IPS-15b (cell line): Measurements from ENCODE around the gene WDR86.

Experiments used
- H3K27me3 ChIP-seq: one replicate; pipeline ENCODE4 v1.6.1; 2013; ENCODE audit warnings: low read length; ENCODE audit not compliant: control insufficient read depth, insufficient read depth
- H3K36me3 ChIP-seq: one replicate; pipeline ENCODE4 v1.6.1; 2013; ENCODE audit warnings: low read length; ENCODE audit not compliant: control insufficient read depth, insufficient read depth
- H3K4me1 ChIP-seq: one replicate; pipeline ENCODE4 v1.6.1; 2013; ENCODE audit warnings: mild to moderate bottlenecking, low read length; ENCODE audit not compliant: control insufficient read depth, insufficient read depth
- H3K4me3 ChIP-seq: one replicate; pipeline ENCODE4 v1.5.1; 2013; ENCODE audit warnings: low read depth, low read length
- H3K9ac ChIP-seq: one replicate; pipeline ENCODE4 v1.6.1; 2013; ENCODE audit warnings: low read depth, mild to moderate bottlenecking, low read length
- H3K9me3 ChIP-seq: one replicate; pipeline ENCODE4 v1.6.1; 2013; ENCODE audit warnings: mild to moderate bottlenecking, low read length; ENCODE audit not compliant: control insufficient read depth, insufficient read depth

The WDR86 gene

DNA sequence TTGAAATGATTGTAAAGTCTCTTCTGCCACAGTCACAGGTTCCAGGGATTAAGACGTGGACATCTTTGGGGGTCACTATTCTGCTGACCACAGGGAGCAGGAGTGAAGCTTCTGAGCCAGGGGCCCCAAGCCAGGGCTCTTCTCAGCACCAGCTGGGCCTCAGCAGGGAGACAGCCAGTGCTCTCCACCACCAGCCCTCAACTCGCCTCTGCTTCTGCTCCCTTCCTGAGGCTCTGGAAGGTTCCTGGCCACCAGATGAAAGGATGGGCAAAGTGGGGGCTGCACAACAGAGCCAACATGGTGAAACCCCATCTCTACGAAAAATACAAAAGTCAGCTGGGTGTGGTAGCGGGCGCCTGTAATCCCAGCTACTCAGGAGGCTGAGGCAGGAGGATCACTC is 41.3 kb upstream of the WDR86 start:
- no peaks in the 10 kb centered on the region for H3K9me3 ChIP-seq
- peaks cover 3% of the 10 kb centered on the region for H3K27me3 ChIP-seq
- no peak overlapping the region for H3K9ac ChIP-seq
- H3K4me1 ChIP-seq: no peaks in the 10 kb centered on the region
- H3K36me3 ChIP-seq: no peaks in the 10 kb centered on the region
- H3K4me3 ChIP-seq: no peak overlapping the region

DNA sequence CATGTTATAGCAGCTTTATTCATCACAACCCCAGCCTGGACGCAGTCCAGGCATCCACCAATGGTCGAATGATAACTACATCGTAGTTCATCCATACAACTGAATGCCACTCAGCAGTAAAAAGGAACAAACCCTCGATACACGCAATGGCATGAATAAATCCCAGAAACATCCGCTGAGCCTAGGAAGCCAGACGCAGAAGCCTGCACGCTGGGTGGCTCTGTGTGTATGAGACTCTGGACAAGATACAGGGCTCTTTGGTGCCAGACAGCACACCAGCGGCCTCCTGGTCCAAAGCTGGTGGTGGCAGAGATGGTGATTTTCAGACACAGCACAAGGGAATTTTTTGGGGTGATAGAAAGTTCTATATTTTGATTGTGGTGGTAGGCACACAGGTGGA is 40.2 kb upstream of the WDR86 start:
- Histone ChIP-seq H3K4me3 (no peak overlapping the region), H3K27me3 (peaks cover 3% of the 10 kb centered on the region), H3K36me3 (no peaks in the 10 kb centered on the region), H3K9me3 (no peaks in the 10 kb centered on the region), H3K9ac (no peak overlapping the region), H3K4me1 (no peaks in the 10 kb centered on the region)

DNA sequence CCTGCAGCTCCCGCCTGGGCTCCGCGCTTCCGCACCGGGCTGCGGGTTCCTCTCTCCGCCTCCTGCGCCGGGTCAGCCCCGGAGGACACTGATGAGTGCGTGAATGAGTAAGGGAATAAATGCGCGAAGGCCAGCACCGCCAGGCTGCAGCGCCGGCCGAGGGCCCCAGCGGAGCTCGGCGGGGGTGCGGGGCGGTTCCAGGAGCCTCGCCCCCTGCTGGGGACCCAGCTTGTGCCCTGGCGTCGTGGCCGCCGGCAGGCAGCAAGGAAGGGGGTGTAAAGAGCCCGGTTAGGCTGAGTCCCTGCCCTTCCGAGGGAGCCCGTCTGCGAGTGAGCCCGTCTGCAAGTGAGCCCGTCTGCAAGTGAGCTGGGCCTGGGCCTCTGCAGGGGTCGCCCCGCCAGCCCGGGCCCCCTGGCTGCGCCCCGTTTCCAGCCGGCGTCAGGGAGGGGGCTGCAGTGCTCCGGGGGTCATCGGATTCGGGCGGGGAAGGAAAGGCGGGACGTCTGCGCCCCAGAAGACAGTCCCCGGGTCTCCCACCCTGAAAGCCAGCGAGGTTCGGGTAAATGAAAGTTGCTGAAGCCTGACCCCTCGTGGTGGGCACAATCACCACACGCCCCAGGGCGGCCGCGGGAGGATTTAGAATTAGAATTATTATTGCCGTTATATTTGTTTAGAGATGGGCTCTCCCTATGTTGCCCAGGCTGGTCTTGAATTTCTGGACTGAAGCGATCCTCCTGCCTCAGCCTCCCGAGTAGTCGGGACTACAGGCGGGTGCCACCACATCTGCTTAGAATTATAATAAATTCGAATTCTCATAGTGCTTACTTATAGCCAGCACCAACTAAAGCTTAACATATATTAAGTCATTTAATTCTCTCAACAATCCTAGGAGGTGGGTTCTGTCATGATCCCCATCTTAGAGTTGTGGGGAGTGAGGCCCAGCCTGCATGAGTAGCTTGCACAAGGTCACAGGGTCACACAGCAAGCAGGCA is 38.7 kb upstream of the WDR86 start:
- Histone ChIP-seq H3K27me3 (peaks cover 3% of the 10 kb centered on the region), H3K36me3 (no peaks in the 10 kb centered on the region), H3K9ac (no peak overlapping the region), H3K4me1 (no peaks in the 10 kb centered on the region), H3K4me3 (peak overlapping the region; percentile 54), H3K9me3 (no peaks in the 10 kb centered on the region)

DNA sequence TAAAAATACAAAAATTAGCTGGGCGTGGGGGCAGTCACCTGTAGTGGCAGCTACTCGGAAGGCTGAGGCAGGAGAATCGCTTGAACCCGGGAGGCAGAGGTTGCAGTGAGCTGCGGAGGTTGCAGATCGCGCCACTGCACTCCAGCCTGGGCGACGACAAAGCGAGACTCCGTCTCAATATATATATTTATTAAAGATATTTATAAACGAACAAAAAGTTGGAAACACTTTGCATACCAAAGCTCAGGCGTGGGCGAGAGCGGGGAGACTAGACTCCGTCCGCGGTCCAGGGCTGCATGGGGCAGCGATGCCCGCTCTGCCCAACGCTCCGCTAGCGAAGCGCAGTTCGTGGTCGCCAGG is 38.0 kb upstream of the WDR86 start:
- no peaks in the 10 kb centered on the region for H3K36me3 ChIP-seq
- peaks cover 5% of the 10 kb centered on the region for H3K27me3 ChIP-seq
- no peaks in the 10 kb centered on the region for H3K9me3 ChIP-seq
- no peak overlapping the region for H3K9ac ChIP-seq
- no peaks in the 10 kb centered on the region for H3K4me1 ChIP-seq
- peak overlapping the region; percentile 54 for H3K4me3 ChIP-seq

DNA sequence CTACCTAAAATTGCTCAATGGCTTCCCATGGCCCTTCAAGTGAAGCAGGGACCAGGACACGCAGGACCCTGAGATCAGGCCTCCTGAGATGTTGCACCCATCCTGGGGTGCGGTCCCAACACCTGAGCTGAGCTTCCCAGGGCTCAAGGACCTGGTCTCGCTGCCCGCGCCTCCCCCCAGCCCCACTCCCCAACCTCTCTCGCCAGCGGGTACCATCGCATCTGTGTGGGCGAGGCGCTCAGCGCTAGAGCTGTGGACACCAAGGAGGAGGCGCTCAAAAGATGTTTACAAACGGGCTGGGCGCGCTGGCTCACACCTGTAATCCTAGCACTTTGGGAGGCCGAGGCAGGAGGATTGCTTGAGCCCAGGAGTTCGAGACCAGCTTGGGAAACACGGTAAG is 37.5 kb upstream of the WDR86 start:
- H3K4me3 ChIP-seq: no peak overlapping the region
- H3K9ac ChIP-seq: no peak overlapping the region
- no peaks in the 10 kb centered on the region for H3K9me3 ChIP-seq
- no peaks in the 10 kb centered on the region for H3K4me1 ChIP-seq
- no peaks in the 10 kb centered on the region for H3K36me3 ChIP-seq
- peaks cover 6% of the 10 kb centered on the region for H3K27me3 ChIP-seq

DNA sequence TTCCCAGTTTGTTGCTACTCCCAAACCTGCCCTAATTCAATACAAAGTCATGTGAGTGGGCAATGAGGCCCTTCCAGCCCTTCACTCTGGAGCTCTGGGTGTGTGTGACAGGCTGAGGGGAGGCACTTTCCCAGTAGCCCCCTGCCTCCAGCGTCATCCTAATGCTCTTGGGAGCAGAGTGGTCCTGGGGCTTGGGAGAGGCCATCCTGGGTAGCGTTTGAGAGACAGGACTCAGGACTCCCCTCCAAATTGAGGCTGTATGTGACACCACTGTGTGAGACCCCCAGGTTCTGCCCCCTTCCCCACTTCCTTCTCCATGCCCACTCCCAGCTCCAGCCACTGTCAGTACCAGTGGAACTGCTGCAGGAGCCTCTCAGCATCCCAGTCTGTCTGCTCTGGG is 36.6 kb upstream of the WDR86 start:
- Histone ChIP-seq H3K9me3 (no peaks in the 10 kb centered on the region), H3K9ac (no peak overlapping the region), H3K4me3 (no peak overlapping the region), H3K36me3 (no peaks in the 10 kb centered on the region), H3K27me3 (peaks cover 6% of the 10 kb centered on the region), H3K4me1 (no peaks in the 10 kb centered on the region)

DNA sequence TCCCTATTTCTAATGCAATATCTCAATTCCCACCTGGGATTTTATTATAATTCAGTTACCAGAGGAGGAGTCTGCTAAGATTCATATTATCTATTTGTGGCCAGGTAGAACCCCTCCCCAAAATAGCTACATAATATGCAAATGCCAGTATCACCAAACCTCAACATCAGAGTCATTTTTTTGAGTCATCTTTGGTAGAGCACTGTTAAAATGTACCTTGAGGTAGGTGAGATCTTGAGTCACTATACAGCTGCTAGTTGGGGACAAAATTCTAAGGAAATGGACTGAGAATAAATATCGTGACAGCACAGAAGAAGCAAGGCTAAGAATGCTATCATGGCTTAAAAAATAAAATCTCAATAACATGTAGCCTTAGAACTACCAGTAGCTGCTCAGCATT is 34.8 kb upstream of the WDR86 start:
- Histone ChIP-seq H3K9me3 (no peaks in the 10 kb centered on the region), H3K4me1 (no peaks in the 10 kb centered on the region), H3K9ac (no peak overlapping the region)

DNA sequence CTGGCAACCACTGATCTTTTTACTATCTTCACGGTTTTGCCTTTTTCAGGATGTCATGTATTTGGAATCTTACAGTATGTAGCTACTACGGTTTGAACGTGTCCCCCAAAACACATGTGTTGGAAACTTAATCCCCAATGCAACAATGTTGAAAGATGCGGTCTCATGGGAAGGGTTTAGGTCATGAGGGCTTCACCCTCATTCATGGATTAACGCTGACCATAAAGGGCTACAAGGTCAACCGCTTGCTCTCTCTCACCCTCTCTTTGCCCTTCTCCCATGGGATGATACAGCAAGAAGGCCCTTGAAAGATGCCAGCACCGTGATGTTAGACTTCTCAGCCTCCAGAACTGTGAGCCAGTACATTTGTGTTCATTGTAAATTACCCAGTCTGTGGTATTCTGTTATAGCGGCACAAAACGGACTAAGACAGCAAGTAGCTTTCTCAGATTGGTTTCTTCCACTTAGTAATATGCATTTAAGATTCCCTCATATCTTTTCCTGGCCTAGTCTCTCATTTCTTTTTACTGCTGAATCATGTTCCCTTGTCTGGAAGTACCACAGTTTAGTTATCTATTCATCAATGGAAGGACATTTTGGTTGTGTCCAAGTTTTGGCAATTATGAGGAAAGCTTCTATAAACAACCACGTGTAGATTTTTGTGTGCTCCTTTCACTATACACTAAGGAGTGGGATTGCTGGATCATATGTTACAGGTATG is 33.1 kb upstream of the WDR86 start:
- Histone ChIP-seq H3K4me3 (no peak overlapping the region), H3K36me3 (no peaks in the 10 kb centered on the region), H3K27me3 (peaks cover 20% of the 10 kb centered on the region), H3K9ac (no peak overlapping the region), H3K4me1 (no peaks in the 10 kb centered on the region), H3K9me3 (no peaks in the 10 kb centered on the region)

More for the DNA sequence above, 34.8 kb upstream of the WDR86 start:
- H3K4me3 ChIP-seq: no peak overlapping the region
- H3K36me3 ChIP-seq: no peaks in the 10 kb centered on the region
- H3K27me3 ChIP-seq: peaks cover 12% of the 10 kb centered on the region

DNA sequence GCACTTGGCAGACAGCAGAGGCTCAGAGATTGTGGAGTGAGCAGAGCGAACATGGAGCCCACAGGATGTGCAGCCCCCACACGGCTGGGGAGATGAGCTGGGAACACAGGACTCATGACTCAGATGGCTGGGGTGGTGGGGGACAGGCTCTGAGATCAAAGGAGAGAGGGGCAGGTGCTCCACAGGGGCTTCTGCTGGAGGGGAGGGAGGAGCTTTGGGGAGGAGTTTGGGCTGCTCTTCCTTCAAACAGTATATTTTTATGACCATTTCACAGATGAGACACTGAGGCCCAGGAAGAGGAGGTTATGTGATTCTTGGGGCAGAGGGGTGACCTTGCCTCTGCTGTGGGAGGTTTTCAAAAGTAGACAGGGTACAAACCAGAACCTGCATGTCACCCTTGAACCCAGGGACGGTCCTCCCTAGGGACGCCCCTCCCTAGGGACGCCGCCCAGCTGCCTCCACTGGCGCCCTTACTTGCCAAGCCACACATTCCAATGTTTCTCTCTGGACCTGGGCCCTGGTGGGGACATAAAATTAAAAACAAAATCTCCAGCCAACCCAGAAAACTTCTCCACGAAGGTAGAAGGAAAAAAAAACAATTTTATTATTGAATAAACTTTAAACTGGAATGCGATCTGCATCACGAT is 31.1 kb upstream of the WDR86 start:
- Histone ChIP-seq H3K27me3 (peaks cover 17% of the 10 kb centered on the region), H3K36me3 (no peaks in the 10 kb centered on the region), H3K9me3 (no peaks in the 10 kb centered on the region), H3K4me1 (peaks cover 3% of the 10 kb centered on the region), H3K9ac (peak overlapping the region; percentile 37), H3K4me3 (peak overlapping the region; percentile 65)

DNA sequence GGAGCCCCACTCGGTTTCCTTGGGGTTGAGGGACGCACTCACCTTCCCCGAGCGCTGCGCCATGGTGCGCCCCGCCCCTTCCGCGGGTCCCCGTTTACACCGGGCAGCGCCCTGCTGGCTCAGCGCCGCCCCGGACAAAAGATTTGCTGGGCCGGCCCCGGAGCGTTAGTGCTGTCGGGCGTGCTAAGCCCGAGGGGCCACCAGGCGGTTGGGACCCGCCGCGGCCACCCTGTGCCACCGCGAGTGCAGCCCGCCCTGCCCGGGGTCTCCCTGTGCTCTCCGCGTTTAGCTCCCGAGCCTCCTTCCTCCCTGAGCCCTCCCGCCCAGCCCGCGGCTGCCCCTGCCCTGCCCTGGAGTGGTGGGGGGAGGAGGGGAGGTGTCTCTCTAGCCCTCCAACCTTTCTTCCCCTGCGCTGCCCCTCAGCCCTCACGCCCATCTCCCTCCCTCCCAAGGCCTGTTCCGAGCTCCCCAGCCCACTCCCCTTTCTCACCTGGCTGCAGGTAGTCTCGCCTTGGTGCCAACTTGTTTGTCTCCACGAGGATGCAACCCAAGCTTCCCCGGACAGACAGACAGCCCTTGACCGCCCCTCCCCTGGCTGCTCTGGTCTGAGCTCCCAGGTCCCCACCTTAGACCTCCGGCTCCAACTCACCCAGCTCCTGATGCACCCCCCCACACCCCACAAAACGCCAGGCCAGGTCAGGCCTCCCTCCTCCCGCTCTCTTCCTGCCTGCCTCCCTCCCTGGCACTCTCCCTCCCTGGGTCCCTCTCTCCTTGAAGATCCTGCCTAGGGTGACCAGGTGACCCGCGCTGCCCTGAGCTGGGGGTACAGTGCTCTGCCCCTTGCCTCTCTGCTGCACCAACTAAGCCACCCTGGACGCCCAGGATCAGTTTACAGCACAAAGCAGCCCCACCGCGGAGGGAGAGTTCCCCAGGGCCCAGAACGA is 30.3 kb upstream of the WDR86 start, which contains the start of gene CRYGN:
CRYGN (minus strand) TSS at position 287 of the 944 bp plus-strand sequence; CDS start at position 63, 224 bp downstream.
- H3K9ac ChIP-seq: peak within 1 kb of the TSS; percentile 47

More for the DNA sequence above, 30.3 kb upstream of the WDR86 start, which contains the start of gene CRYGN:
- peaks cover 3% of the 10 kb centered on the region for H3K4me1 ChIP-seq
- H3K9me3 ChIP-seq: no peaks in the 10 kb centered on the region
- H3K36me3 ChIP-seq: no peaks in the 10 kb centered on the region
- peaks cover 17% of the 10 kb centered on the region for H3K27me3 ChIP-seq
- peak within 1 kb of the TSS; percentile 65 for H3K4me3 ChIP-seq
